ENCODE data around the gene WDR73. TPM values are rescaled to one million over a fixed set of nuclear protein-coding genes. Genes with fewer than 3 reads are reported as not detected.
A peak's percentile ranks its signal among the peaks of the same experiment; 100 is the strongest.

WDR73 gene
- total RNA-seq, 3 donors from 2014 or later (not counting 1 experiment from before 2014, with no cell fraction given): 19.2 to 26.7 (median 19.7) TPM

DNA sequence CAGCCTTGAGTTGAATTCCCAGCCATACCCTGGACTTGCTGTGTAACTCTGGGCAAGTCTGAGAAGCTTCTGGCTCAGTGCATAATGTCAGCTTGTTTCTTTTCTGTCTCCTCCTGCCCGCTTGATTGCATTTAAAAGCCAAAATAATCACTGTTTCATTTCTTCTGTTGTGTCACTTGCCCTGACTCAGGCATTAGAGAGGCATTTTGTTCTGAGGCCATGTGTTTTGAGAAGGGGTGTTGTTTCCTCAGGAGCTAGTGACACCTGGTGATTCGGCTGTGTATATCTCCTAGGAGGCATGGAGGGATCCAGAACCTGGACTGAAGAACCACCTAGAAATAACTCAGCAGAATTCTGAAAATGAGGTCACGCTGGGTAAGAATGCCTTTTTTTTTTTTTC is 16.0 kb downstream of the WDR73 start:
- DNase-seq (peak in 1 of 2 donors; percentile 49), ATAC-seq (no peak)
- H3K9me3 Mint-ChIP-seq: no peaks in the 10 kb centered on the region
- Histone ChIP-seq H3K27ac (ENCODE audit: low read length) (no peak overlapping the region), H3K36me3 (ENCODE audit: control insufficient read depth, insufficient read depth, low read length) (peaks cover 46% of the 10 kb centered on the region), H3K4me1 (ENCODE audit: control insufficient read depth, insufficient read depth, low read length) (peaks cover 5% of the 10 kb centered on the region), H3K9me3 (ENCODE audit: control insufficient read depth, insufficient read depth, low read length) (no peaks in the 10 kb centered on the region), H3K4me3 (ENCODE audit: low read length) (no peak overlapping the region), H3K27me3 (ENCODE audit: control insufficient read depth, insufficient read depth, low read length) (no peaks in the 10 kb centered on the region)
- intact Hi-C loops (cut with micrococcal nuclease): no loop called here
- no peaks in the 10 kb centered on the region for H3K27me3 Mint-ChIP-seq (ENCODE audit: low read depth in 2 of 2)
- H3K4me3 Mint-ChIP-seq: no peak overlapping the region
- peaks cover 7% of the 10 kb centered on the region for H3K36me3 Mint-ChIP-seq
- no peak overlapping the region for H3K27ac Mint-ChIP-seq
- peaks cover 26% of the 10 kb centered on the region in 2 donors for H3K4me1 Mint-ChIP-seq
- 73% methylated on average over 3 of the region's 3 CpGs for WGBS (ENCODE audit: insufficient coverage)
- TF ChIP-seq, protein P1, sequence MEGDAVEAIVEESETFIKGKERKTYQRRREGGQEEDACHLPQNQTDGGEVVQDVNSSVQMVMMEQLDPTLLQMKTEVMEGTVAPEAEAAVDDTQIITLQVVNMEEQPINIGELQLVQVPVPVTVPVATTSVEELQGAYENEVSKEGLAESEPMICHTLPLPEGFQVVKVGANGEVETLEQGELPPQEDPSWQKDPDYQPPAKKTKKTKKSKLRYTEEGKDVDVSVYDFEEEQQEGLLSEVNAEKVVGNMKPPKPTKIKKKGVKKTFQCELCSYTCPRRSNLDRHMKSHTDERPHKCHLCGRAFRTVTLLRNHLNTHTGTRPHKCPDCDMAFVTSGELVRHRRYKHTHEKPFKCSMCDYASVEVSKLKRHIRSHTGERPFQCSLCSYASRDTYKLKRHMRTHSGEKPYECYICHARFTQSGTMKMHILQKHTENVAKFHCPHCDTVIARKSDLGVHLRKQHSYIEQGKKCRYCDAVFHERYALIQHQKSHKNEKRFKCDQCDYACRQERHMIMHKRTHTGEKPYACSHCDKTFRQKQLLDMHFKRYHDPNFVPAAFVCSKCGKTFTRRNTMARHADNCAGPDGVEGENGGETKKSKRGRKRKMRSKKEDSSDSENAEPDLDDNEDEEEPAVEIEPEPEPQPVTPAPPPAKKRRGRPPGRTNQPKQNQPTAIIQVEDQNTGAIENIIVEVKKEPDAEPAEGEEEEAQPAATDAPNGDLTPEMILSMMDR (IDR thresholded peaks at IDR 0.05): no peak

DNA sequence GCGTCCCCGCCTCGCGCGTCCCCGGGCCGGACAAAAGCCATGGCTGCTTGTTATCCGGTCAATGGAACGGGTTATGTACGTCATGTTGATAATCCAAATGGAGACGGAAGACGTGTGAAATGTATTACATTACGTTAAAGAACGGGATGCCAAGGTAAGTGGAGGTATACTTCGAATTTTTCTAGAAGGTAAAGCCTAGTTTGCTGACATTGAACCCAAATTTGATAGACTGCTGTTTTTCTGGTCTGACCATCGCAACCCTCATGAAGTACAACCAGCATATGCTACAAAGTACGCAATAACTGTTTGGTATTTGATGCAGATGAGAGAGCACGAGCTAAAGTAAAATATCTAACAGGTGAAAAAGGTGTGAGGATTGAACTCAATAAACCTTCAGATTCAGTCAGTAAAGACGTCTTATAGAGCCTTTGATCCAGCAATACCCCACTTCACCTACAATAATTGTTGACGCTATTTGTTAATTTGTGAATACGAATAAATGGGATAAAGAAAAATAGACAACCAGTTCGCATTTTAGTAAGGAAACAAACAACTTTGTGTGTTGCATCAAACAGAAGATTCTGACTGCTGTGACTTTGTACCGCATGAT is 19.8 kb downstream of the WDR73 start:
- intact Hi-C loops (cut with micrococcal nuclease): loop anchor here (5.0 kb wide), 1 partner anchor 348 kb away; the partner anchor contains the start of gene PDE8A
- H3K36me3 Mint-ChIP-seq: peaks cover 7% of the 10 kb centered on the region

DNA sequence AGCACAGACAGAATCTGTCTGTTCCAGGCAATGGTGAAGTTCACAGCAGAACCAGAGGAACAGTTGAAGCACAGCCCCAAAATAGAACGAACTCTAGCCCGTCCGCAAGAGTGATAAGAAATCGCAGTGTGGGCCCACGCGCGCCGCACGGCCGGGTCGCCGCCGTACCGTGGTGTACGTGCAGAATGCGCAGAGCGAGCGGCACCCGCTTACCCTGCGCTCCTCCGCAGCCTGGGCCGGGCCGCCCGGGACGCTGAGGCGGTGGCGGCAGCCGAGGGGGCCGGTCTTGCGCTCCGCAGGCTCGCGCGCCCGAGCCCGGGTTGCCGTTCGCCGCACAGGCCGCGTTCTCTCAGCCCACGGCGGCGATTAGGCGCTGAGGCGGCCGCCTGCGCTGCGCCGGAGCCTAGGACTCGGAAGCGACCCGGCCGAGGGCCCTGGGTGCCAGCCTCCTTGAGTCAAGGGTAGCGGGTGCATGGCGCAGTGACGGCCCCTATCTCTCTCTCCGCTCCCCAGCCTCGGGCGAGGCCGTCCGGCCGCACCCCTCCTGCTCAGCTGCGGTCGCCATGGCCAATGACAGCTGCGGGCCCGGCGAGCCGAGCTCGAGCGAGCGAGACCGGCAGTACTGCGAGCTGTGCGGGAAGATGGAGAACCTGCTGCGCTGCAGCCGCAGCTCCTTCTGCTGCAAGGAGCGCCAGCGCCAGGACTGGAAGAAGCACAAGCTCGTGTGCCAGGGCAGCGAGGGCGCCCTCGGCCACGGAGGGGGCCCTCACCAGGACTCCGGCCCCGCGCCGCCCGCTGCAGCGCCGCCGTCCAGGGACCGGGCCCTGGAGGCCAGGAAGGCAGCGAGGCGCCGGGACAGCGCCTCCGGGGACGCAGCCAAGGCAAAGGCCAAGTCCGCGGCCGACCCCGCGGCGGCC is 20.5 kb downstream of the WDR73 start:
- peaks cover 7% of the 10 kb centered on the region for H3K36me3 Mint-ChIP-seq
- H3K27ac Mint-ChIP-seq: peak overlapping the region; percentile 88 to 95
- TF ChIP-seq, protein P1 (IDR thresholded peaks at IDR 0.05): no peak
- Histone ChIP-seq H3K36me3 (ENCODE audit: control insufficient read depth, insufficient read depth, low read length) (peaks cover 7% of the 10 kb centered on the region), H3K9me3 (ENCODE audit: control insufficient read depth, insufficient read depth, low read length) (no peaks in the 10 kb centered on the region), H3K4me1 (ENCODE audit: control insufficient read depth, insufficient read depth, low read length) (peaks cover 29% of the 10 kb centered on the region), H3K4me3 (ENCODE audit: low read length) (peak overlapping the region; percentile 47), H3K27me3 (ENCODE audit: control insufficient read depth, insufficient read depth, low read length) (no peaks in the 10 kb centered on the region), H3K27ac (ENCODE audit: low read length) (peak overlapping the region; percentile 74)
- DNase-seq (peak; percentile 55 to 79), ATAC-seq (peak; percentile 39 to 73 (median 57))
- WGBS (ENCODE audit: insufficient coverage): under 1% methylated on average over 105 of the region's 105 CpGs
- no peaks in the 10 kb centered on the region for H3K9me3 Mint-ChIP-seq
- H3K4me3 Mint-ChIP-seq: peak overlapping the region; percentile 99
- H3K4me1 Mint-ChIP-seq: peaks cover 44 to 45% of the 10 kb centered on the region in 2 donors
- no peaks in the 10 kb centered on the region for H3K27me3 Mint-ChIP-seq (ENCODE audit: low read depth in 2 of 2)
- intact Hi-C loops (cut with micrococcal nuclease): loop anchor here (5.0 kb wide), 1 partner anchor 349 kb away; the partner anchor contains the start of gene PDE8A

More for the DNA sequence above, 19.8 kb downstream of the WDR73 start:
- Histone ChIP-seq H3K4me3 (ENCODE audit: low read length) (peak overlapping the region; percentile 29), H3K36me3 (ENCODE audit: control insufficient read depth, insufficient read depth, low read length) (peaks cover 10% of the 10 kb centered on the region), H3K4me1 (ENCODE audit: control insufficient read depth, insufficient read depth, low read length) (peaks cover 29% of the 10 kb centered on the region), H3K27me3 (ENCODE audit: control insufficient read depth, insufficient read depth, low read length) (no peaks in the 10 kb centered on the region), H3K27ac (ENCODE audit: low read length) (peak overlapping the region; percentile 36), H3K9me3 (ENCODE audit: control insufficient read depth, insufficient read depth, low read length) (no peaks in the 10 kb centered on the region)
- Mint-ChIP-seq H3K27me3 (ENCODE audit: low read depth in 2 of 2) (no peaks in the 10 kb centered on the region), H3K9me3 (no peaks in the 10 kb centered on the region), H3K27ac (peak overlapping the region; percentile 88 to 95), H3K4me1 (peaks cover 44 to 45% of the 10 kb centered on the region in 2 donors), H3K4me3 (peak overlapping the region; percentile 87)
- TF ChIP-seq, protein P1 (IDR thresholded peaks at IDR 0.05): no peak
- ATAC-seq: no peak
- 34% methylated on average over 21 of the region's 23 CpGs for WGBS (ENCODE audit: insufficient coverage)
- DNase-seq: peak in 1 of 2 donors; percentile 22

Data from natural killer cell (primary cell).